Measurements from ENCODE around the gene ENHO.

The ENHO gene

DNA sequence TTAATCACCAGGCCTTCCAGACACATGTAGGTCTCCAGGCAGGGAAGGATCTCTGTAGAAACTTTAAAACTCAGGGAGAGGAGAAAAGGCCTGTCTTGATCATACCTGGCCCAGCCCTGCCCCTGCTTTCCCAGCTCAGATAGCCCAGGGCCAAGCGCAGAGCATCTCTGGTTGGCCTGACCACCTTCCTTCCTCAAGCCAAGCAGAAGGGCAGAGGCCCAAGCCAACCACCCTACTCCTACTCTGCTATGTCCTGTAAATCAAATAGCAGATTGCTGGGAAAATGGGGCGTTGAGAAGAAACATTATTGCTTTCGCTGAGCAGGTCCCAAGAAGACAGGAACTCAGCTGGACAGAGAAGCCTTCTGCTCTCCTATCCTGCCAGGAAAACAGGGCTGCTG lies 14.3 kb downstream of the ENHO start:
- no peak overlapping the region for H3K14ac ChIP-seq (ENCODE audit: low read length)
- no peak overlapping the region for H4K12ac ChIP-seq (ENCODE audit: low read depth, low read length)
- no peaks in the 10 kb centered on the region for H3K79me2 ChIP-seq (ENCODE audit: control insufficient read depth, insufficient read depth, low read length, poor library complexity)
- H2BK5ac ChIP-seq (ENCODE audit: low read depth, low read length, poor library complexity) = no peak overlapping the region
- no peak overlapping the region for H3K4me2 ChIP-seq (ENCODE audit: low read length)
- no peak overlapping the region for H2BK12ac ChIP-seq (ENCODE audit: low read length)
- H3K18ac ChIP-seq (ENCODE audit: low read length) = no peak overlapping the region
- no peak overlapping the region for H3K9ac ChIP-seq (ENCODE audit: low read length)
- no peak overlapping the region for H3K4ac ChIP-seq (ENCODE audit: low read depth, low read length)
- no CpG with 5 or more reads among the region's 3 CpGs for WGBS (ENCODE audit: extremely low coverage, insufficient coverage, insufficient read length)
- H3K4me3 ChIP-seq (ENCODE audit: low read depth, low read length) = no peak overlapping the region
- H2BK120ac ChIP-seq (ENCODE audit: insufficient read depth, low read length, poor library complexity) = no peak overlapping the region
- H4K8ac ChIP-seq (ENCODE audit: low read depth, low read length) = no peak overlapping the region
- no peak overlapping the region for H4K91ac ChIP-seq (ENCODE audit: low read depth, low read length)
- no peaks in the 10 kb centered on the region for H3K36me3 ChIP-seq (ENCODE audit: control insufficient read depth in 1 of 2, insufficient read depth in 2 of 2, low read length in 2 of 2)
- no peak for DNase-seq
- H3K27ac ChIP-seq (ENCODE audit: low read depth, low read length) = no peak overlapping the region
- no peaks in the 10 kb centered on the region for H3K27me3 ChIP-seq (ENCODE audit: insufficient read depth, low read length)
- H2AK5ac ChIP-seq (ENCODE audit: low read length) = no peak overlapping the region
- no peak overlapping the region for H2AFZ ChIP-seq (ENCODE audit: insufficient read depth, low read length, poor library complexity)
- peaks cover 0 to 12% of the 10 kb centered on the region in 2 experiments for H3K4me1 ChIP-seq (ENCODE audit: control insufficient read depth in 1 of 2, insufficient read depth in 2 of 2, low read length in 2 of 2)
- peaks cover 3% of the 10 kb centered on the region for H3K9me3 ChIP-seq (ENCODE audit: insufficient read depth, low read depth, low read length)
- H3K79me1 ChIP-seq (ENCODE audit: low read length) = no peaks in the 10 kb centered on the region
- H3K23ac ChIP-seq (ENCODE audit: low read length) = no peak overlapping the region

DNA sequence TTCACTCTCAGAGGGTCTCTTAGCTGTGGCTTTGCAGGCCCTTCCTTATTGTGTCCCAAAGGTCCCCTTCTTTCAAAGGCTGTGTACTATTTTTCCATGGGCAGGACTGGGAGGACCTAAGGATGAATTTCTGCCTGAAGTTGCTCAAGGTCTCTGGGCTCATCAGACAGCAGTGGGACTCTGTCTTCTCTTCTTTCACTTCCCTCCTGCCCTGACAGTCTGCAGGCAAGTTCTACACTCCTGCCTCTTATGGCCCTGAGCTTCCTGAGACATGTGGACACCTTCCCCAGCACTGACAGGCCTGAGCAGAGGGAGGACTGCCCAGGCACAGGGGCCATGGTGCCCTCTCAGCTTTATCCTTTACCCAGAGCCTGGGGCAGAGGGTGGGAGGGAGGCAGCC lies 14.8 kb downstream of the ENHO start:
- DNase-seq = no peak
- Histone ChIP-seq H2BK120ac (ENCODE audit: insufficient read depth, low read length, poor library complexity) (no peak overlapping the region), H3K27ac (ENCODE audit: low read depth, low read length) (no peak overlapping the region), H2BK12ac (ENCODE audit: low read length) (no peak overlapping the region), H3K4ac (ENCODE audit: low read depth, low read length) (no peak overlapping the region), H4K8ac (ENCODE audit: low read depth, low read length) (no peak overlapping the region), H3K27me3 (ENCODE audit: insufficient read depth, low read length) (no peaks in the 10 kb centered on the region), H3K36me3 (ENCODE audit: control insufficient read depth in 1 of 2, insufficient read depth in 2 of 2, low read length in 2 of 2) (no peaks in the 10 kb centered on the region), H3K23ac (ENCODE audit: low read length) (no peak overlapping the region), H2AFZ (ENCODE audit: insufficient read depth, low read length, poor library complexity) (no peak overlapping the region), H3K79me2 (ENCODE audit: control insufficient read depth, insufficient read depth, low read length, poor library complexity) (no peaks in the 10 kb centered on the region), H2AK5ac (ENCODE audit: low read length) (no peak overlapping the region), H3K79me1 (ENCODE audit: low read length) (no peaks in the 10 kb centered on the region), H3K9ac (ENCODE audit: low read length) (no peak overlapping the region), H2BK5ac (ENCODE audit: low read depth, low read length, poor library complexity) (no peak overlapping the region), H4K12ac (ENCODE audit: low read depth, low read length) (no peak overlapping the region), H4K91ac (ENCODE audit: low read depth, low read length) (no peak overlapping the region), H3K18ac (ENCODE audit: low read length) (no peak overlapping the region), H3K4me1 (ENCODE audit: control insufficient read depth in 1 of 2, insufficient read depth in 2 of 2, low read length in 2 of 2) (peaks cover 0 to 11% of the 10 kb centered on the region in 2 experiments), H3K4me2 (ENCODE audit: low read length) (no peak overlapping the region), H3K9me3 (ENCODE audit: insufficient read depth, low read depth, low read length) (peaks cover 3% of the 10 kb centered on the region), H3K14ac (ENCODE audit: low read length) (no peak overlapping the region), H3K4me3 (ENCODE audit: low read depth, low read length) (no peak overlapping the region)

DNA sequence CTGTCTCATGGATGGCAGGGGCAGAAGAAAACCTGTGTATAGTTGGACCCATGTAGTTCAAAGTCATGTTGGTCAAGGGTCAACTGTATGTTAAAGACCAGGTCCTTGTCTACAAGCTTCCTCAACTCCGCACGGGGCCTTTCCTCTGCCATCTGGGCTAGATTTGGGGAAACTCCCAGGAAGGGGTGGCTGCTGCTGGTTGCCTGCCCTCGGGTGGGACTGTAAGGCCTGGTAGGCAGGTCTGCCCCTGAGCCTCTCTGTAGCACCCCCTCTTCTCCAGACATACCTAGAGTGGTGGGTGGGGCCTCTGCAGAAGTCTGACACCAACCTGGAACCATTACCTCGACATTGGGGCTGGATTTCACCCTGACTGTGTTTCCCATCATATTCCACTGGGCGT lies 15.2 kb downstream of the ENHO start:
- Histone ChIP-seq H3K4me3 (ENCODE audit: low read depth, low read length) (no peak overlapping the region), H3K4me2 (ENCODE audit: low read length) (no peak overlapping the region), H2AK5ac (ENCODE audit: low read length) (no peak overlapping the region), H3K9me3 (ENCODE audit: insufficient read depth, low read depth, low read length) (peaks cover 3% of the 10 kb centered on the region), H2BK12ac (ENCODE audit: low read length) (no peak overlapping the region), H3K79me1 (ENCODE audit: low read length) (no peaks in the 10 kb centered on the region), H2BK120ac (ENCODE audit: insufficient read depth, low read length, poor library complexity) (no peak overlapping the region), H3K27me3 (ENCODE audit: insufficient read depth, low read length) (no peaks in the 10 kb centered on the region), H2BK5ac (ENCODE audit: low read depth, low read length, poor library complexity) (no peak overlapping the region), H3K23ac (ENCODE audit: low read length) (no peak overlapping the region), H4K91ac (ENCODE audit: low read depth, low read length) (no peak overlapping the region), H4K12ac (ENCODE audit: low read depth, low read length) (no peak overlapping the region), H3K14ac (ENCODE audit: low read length) (no peak overlapping the region), H3K36me3 (ENCODE audit: control insufficient read depth in 1 of 2, insufficient read depth in 2 of 2, low read length in 2 of 2) (no peaks in the 10 kb centered on the region), H3K18ac (ENCODE audit: low read length) (no peak overlapping the region), H3K27ac (ENCODE audit: low read depth, low read length) (no peak overlapping the region), H3K4ac (ENCODE audit: low read depth, low read length) (no peak overlapping the region), H3K79me2 (ENCODE audit: control insufficient read depth, insufficient read depth, low read length, poor library complexity) (no peaks in the 10 kb centered on the region), H2AFZ (ENCODE audit: insufficient read depth, low read length, poor library complexity) (no peak overlapping the region), H4K8ac (ENCODE audit: low read depth, low read length) (no peak overlapping the region), H3K4me1 (ENCODE audit: control insufficient read depth in 1 of 2, insufficient read depth in 2 of 2, low read length in 2 of 2) (peaks cover 0 to 7% of the 10 kb centered on the region in 2 experiments), H3K9ac (ENCODE audit: low read length) (no peak overlapping the region)
- WGBS (ENCODE audit: extremely low coverage, insufficient coverage, insufficient read length) = no CpG with 5 or more reads among the region's 5 CpGs
- no peak for DNase-seq

DNA sequence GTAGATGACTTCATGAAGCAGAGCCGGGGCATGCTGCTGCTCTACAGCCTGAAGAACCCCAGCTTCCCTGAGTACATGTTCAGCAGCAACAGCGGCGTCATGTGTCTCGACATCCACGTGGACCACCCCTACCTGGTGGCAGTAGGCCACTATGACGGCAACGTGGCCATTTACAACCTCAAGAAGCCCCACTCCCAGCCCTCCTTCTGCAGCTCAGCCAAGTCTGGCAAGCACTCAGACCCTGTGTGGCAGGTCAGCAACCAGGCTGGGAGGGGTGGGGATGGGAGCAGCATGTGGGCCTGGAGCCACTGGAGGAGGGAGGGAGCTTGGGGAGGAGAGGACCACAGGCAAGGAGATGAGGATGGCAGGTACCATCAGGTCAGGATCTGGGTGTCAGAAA lies 16.2 kb downstream of the ENHO start:
- H3K9me3 ChIP-seq (ENCODE audit: insufficient read depth, low read depth, low read length) = peaks cover 3% of the 10 kb centered on the region
- no peaks in the 10 kb centered on the region for H3K27me3 ChIP-seq (ENCODE audit: insufficient read depth, low read length)
- H3K79me1 ChIP-seq (ENCODE audit: low read length) = no peaks in the 10 kb centered on the region
- no peak overlapping the region for H2BK120ac ChIP-seq (ENCODE audit: insufficient read depth, low read length, poor library complexity)
- H3K4me1 ChIP-seq (ENCODE audit: control insufficient read depth in 1 of 2, insufficient read depth in 2 of 2, low read length in 2 of 2) = peaks cover 0 to 7% of the 10 kb centered on the region in 2 experiments
- no peak overlapping the region for H3K4ac ChIP-seq (ENCODE audit: low read depth, low read length)
- H3K23ac ChIP-seq (ENCODE audit: low read length) = no peak overlapping the region
- no peaks in the 10 kb centered on the region for H3K36me3 ChIP-seq (ENCODE audit: control insufficient read depth in 1 of 2, insufficient read depth in 2 of 2, low read length in 2 of 2)
- H2AFZ ChIP-seq (ENCODE audit: insufficient read depth, low read length, poor library complexity) = no peak overlapping the region
- no peak overlapping the region for H3K4me3 ChIP-seq (ENCODE audit: low read depth, low read length)
- no peaks in the 10 kb centered on the region for H3K79me2 ChIP-seq (ENCODE audit: control insufficient read depth, insufficient read depth, low read length, poor library complexity)
- H2BK12ac ChIP-seq (ENCODE audit: low read length) = no peak overlapping the region
- no peak overlapping the region for H4K12ac ChIP-seq (ENCODE audit: low read depth, low read length)
- no peak overlapping the region for H3K14ac ChIP-seq (ENCODE audit: low read length)
- no peak overlapping the region for H3K18ac ChIP-seq (ENCODE audit: low read length)
- H2AK5ac ChIP-seq (ENCODE audit: low read length) = no peak overlapping the region
- no peak overlapping the region for H4K91ac ChIP-seq (ENCODE audit: low read depth, low read length)
- H3K9ac ChIP-seq (ENCODE audit: low read length) = no peak overlapping the region
- WGBS (ENCODE audit: extremely low coverage, insufficient coverage, insufficient read length) = no CpG with 5 or more reads among the region's 7 CpGs
- no peak overlapping the region for H3K4me2 ChIP-seq (ENCODE audit: low read length)
- DNase-seq = no peak
- H4K8ac ChIP-seq (ENCODE audit: low read depth, low read length) = no peak overlapping the region
- no peak overlapping the region for H3K27ac ChIP-seq (ENCODE audit: low read depth, low read length)
- H2BK5ac ChIP-seq (ENCODE audit: low read depth, low read length, poor library complexity) = no peak overlapping the region
